ENCODE data around the gene SMIM35. TPM values are rescaled to one million over a fixed set of nuclear protein-coding genes. Genes with fewer than 3 reads are reported as not detected.

The SMIM35 gene
- total RNA-seq, 4 donors from 2014 or later: not detected

DNA sequence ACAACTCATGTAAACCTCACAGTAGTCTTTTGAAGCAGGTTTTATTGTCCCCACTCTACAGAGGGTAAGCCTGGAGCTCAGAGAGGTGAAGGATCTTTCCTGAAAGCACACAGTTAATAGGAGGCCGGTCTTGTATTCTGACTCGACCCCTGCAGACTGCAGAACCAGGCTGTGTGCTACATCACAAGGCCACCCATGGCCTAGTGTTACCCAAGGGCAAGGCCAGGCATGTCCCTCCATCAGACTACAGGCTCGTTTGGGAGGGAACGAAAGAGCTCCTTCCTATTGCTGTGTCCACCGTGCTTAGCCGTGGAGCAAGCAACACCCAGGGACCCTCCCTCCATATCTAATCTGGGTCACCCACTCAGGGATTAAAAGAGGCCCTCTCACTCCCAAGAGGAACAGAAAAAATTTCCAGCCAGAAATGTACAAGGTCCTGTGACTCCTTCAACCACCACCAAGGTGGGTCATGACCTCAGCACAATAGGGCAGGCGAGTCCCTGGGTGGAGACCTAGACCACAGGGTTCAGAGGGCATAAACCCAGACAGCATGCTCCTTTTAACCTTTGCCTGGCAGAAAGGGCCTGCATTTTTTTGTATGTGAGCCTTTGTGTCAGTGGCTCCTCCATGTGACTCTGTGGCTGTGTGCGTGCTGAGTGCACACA, 6.3 kb upstream of the SMIM35 start:
- Histone ChIP-seq H3K9me3 (no peaks in the 10 kb centered on the region), H3K4me1 (no peaks in the 10 kb centered on the region), H3K36me3 (no peaks in the 10 kb centered on the region), H3K27me3 (no peaks in the 10 kb centered on the region), H3K27ac (no peak overlapping the region), H3K4me3 (no peak overlapping the region)
- DNase-seq: no peak
- TF ChIP-seq, protein P1, sequence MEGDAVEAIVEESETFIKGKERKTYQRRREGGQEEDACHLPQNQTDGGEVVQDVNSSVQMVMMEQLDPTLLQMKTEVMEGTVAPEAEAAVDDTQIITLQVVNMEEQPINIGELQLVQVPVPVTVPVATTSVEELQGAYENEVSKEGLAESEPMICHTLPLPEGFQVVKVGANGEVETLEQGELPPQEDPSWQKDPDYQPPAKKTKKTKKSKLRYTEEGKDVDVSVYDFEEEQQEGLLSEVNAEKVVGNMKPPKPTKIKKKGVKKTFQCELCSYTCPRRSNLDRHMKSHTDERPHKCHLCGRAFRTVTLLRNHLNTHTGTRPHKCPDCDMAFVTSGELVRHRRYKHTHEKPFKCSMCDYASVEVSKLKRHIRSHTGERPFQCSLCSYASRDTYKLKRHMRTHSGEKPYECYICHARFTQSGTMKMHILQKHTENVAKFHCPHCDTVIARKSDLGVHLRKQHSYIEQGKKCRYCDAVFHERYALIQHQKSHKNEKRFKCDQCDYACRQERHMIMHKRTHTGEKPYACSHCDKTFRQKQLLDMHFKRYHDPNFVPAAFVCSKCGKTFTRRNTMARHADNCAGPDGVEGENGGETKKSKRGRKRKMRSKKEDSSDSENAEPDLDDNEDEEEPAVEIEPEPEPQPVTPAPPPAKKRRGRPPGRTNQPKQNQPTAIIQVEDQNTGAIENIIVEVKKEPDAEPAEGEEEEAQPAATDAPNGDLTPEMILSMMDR (IDR thresholded peaks at IDR 0.05): no peak
- no peak for TF ChIP-seq POLR2A (IDR thresholded peaks at IDR 0.05)
- intact Hi-C loops (cut with DNase I; ENCODE audit: low total_unique reads): no loop called here

DNA sequence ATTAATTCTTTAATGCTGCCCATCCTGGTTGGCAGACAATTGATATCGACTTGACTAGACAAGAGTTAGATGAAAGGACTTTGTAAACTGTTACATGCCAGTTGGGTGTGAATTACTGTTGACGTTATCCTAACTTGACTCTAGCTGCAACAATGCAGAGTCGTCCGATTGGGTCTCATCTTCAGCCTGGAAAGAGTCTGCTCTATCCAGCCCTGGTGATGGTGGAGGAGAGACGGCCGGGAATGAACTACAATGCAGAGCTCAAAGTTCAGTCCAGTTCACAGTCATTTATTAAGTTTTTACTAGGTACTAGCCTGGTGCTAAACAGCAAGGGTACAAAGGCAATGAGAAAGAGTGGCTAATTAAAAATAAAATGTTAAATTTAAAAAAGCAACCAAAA, 4.9 kb upstream of the SMIM35 start:
- TF ChIP-seq, protein P1 (IDR thresholded peaks at IDR 0.05): no peak
- intact Hi-C loops (cut with DNase I; ENCODE audit: low total_unique reads): no loop called here
- H3K4me3 ChIP-seq: no peak overlapping the region
- no peaks in the 10 kb centered on the region for H3K9me3 ChIP-seq
- H3K4me1 ChIP-seq: no peaks in the 10 kb centered on the region
- no peaks in the 10 kb centered on the region for H3K36me3 ChIP-seq
- no peak overlapping the region for H3K27ac ChIP-seq
- no peaks in the 10 kb centered on the region for H3K27me3 ChIP-seq
- no peak for DNase-seq

DNA sequence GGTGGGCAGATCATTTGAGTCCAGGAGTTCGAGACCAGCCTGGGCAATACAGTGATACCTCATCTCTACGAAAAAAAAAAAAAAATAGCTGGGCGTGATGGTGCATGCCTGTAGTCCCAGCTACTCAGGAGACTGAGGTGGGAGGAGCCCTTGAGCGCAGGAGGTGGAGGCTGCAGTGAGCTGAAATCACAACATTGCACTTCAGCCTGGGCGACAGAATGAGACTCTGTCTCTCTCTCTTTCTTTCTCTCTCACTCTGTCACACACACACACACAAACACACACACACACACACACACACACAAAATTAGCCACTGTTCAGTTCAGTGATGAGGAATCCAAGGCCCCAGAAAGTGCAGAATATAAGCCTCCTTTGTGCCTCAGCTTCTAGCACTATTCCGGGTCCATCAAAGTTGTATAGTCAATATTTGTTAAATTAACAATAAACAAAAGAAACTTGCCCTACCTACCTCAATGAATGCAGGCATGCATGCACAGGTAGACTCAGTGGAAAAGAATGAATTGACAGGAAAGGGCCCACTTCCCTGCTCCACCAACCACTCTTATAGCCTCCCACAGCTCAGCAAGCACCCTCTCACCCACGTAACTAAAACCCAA, 3.9 kb upstream of the SMIM35 start:
- H3K36me3 ChIP-seq: no peaks in the 10 kb centered on the region
- intact Hi-C loops (cut with DNase I; ENCODE audit: low total_unique reads): no loop called here
- no peak overlapping the region for H3K27ac ChIP-seq

DNA sequence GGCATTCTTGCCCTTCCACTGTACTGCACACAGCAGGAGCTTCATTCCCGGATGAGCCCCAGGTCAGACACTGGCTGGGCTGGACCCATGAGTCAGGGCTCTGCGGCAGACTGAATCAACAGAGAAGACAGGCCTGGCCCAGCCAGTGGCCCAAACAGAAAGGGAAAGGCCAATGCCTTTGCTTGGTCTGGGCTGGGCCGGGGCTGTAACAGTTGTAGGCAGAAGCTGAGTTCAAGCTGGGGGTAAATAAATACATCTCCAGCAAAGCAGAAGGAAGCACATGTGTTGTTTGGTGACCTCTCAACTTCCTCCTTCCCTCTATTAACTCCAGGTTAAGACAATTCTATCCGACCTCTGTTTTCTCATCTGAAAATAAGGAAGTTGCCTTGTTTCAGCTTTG, 1.8 kb upstream of the SMIM35 start:
- no peak for TF ChIP-seq POLR2A (IDR thresholded peaks at IDR 0.05)
- no peak overlapping the region for H3K27ac ChIP-seq
- no peaks in the 10 kb centered on the region for H3K9me3 ChIP-seq
- H3K36me3 ChIP-seq: no peaks in the 10 kb centered on the region
- H3K4me3 ChIP-seq: no peak overlapping the region
- intact Hi-C loops (cut with DNase I; ENCODE audit: low total_unique reads): no loop called here
- H3K4me1 ChIP-seq: no peaks in the 10 kb centered on the region
- DNase-seq: no peak
- no peaks in the 10 kb centered on the region for H3K27me3 ChIP-seq

More for the DNA sequence above, 3.9 kb upstream of the SMIM35 start:
- no peaks in the 10 kb centered on the region for H3K4me1 ChIP-seq
- H3K4me3 ChIP-seq: no peak overlapping the region
- no peak for DNase-seq
- TF ChIP-seq POLR2A (IDR thresholded peaks at IDR 0.05): no peak
- TF ChIP-seq, protein P1 (IDR thresholded peaks at IDR 0.05): no peak
- H3K27me3 ChIP-seq: no peaks in the 10 kb centered on the region
- H3K9me3 ChIP-seq: no peaks in the 10 kb centered on the region

DNA sequence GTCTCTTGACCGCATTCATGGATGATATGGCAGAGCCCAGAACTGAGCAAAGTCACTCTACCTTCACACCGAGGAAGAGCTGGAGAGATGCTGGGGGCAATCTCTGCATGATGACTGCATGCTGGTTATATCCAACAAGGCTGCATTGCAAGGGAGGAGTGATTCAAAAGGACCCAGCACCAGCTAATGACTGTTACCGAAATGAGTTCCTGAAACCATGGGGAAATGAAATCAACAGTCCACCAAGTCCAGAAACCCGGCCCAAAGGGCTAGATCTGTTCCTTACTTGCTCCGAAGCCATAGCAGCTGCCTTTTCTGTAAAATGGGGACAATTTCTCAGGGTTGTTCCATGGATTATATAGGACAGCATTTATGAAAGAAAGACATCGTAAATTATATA, 1.2 kb upstream of the SMIM35 start:
- Histone ChIP-seq H3K27ac (no peak overlapping the region), H3K4me1 (no peaks in the 10 kb centered on the region), H3K27me3 (no peaks in the 10 kb centered on the region), H3K36me3 (no peaks in the 10 kb centered on the region), H3K9me3 (no peaks in the 10 kb centered on the region), H3K4me3 (no peak overlapping the region)
- DNase-seq: no peak
- intact Hi-C loops (cut with DNase I; ENCODE audit: low total_unique reads): no loop called here
- no peak for TF ChIP-seq POLR2A (IDR thresholded peaks at IDR 0.05)
- TF ChIP-seq, protein P1 (IDR thresholded peaks at IDR 0.05): no peak
